ENCODE measurements around the gene NSUN2. TPM values are rescaled to one million over a fixed set of nuclear protein-coding genes. Genes with fewer than 3 reads are reported as not detected.

NSUN2 gene
- total RNA-seq, 1 donor from 2014 or later: 78.8 TPM

GRCh38 chr5:6631441-6631840 is 1.4 kb downstream of the NSUN2 start:
- Mint-ChIP-seq H3K4me1 (ENCODE audit: low read depth, unreplicated experiment) (peaks cover 14% of the 10 kb centered on the region), H3K4me3 (ENCODE audit: unreplicated experiment) (peak overlapping the region; percentile 98), H3K27me3 (ENCODE audit: low read depth, unreplicated experiment) (no peaks in the 10 kb centered on the region), H3K36me3 (ENCODE audit: low read depth, unreplicated experiment) (peaks cover 13% of the 10 kb centered on the region), H3K9me3 (ENCODE audit: unreplicated experiment) (no peaks in the 10 kb centered on the region), H3K27ac (ENCODE audit: unreplicated experiment) (peak overlapping the region; percentile 43)
- DNase-seq (ENCODE audit: low read depth): no peak
- Histone ChIP-seq H2AFZ (ENCODE audit: low read depth, low read length) (no peak overlapping the region), H3K9me3 (ENCODE audit: insufficient read depth, low read depth, low read length) (no peaks in the 10 kb centered on the region), H3K4me1 (ENCODE audit: insufficient read depth, low read length) (peaks cover 7% of the 10 kb centered on the region), H3K9ac (ENCODE audit: low read length) (peak overlapping the region; percentile 98), H4K20me1 (ENCODE audit: insufficient read depth, low read length) (peaks cover 77% of the 10 kb centered on the region), H3K27me3 (ENCODE audit: insufficient read depth, low read length) (no peaks in the 10 kb centered on the region), H3K36me3 (ENCODE audit: insufficient read depth, low read length) (peaks cover 32% of the 10 kb centered on the region), H3K27ac (ENCODE audit: low read depth, low read length) (no peak overlapping the region), H3K4me2 (ENCODE audit: low read length) (peak overlapping the region; percentile 98), H3K4me3 (ENCODE audit: insufficient read depth, low read depth, low read length) (peak overlapping the region; percentile 86), H3K79me2 (ENCODE audit: insufficient read depth, low read length) (peaks cover 92% of the 10 kb centered on the region)
- TF ChIP-seq CTCF (IDR thresholded peaks at IDR 0.05; ENCODE audit: insufficient read depth, low read depth, low read length) (no peak), EZH2 (IDR thresholded peaks at IDR 0.05; ENCODE audit: insufficient read depth, low read length) (no peak)
- no peak for FAIRE-seq

- H3K36me3 Mint-ChIP-seq (ENCODE audit: low read depth, unreplicated experiment): peaks cover 35% of the 10 kb centered on the region
- peaks cover 73% of the 10 kb centered on the region for H3K36me3 ChIP-seq (ENCODE audit: insufficient read depth, low read length)
- peaks cover 85% of the 10 kb centered on the region for H4K20me1 ChIP-seq (ENCODE audit: insufficient read depth, low read length)
Observed at GRCh38 chr5:6626508-6626907, 6.3 kb downstream of the NSUN2 start.

More at GRCh38 chr5:6626508-6626907, 6.3 kb downstream of the NSUN2 start:
- DNase-seq (ENCODE audit: low read depth) (no peak), FAIRE-seq (no peak)
- Histone ChIP-seq H3K9me3 (ENCODE audit: insufficient read depth, low read depth, low read length) (peaks cover 3% of the 10 kb centered on the region), H3K9ac (ENCODE audit: low read length) (no peak overlapping the region), H3K27me3 (ENCODE audit: insufficient read depth, low read length) (no peaks in the 10 kb centered on the region), H3K4me3 (ENCODE audit: insufficient read depth, low read depth, low read length) (no peak overlapping the region), H3K27ac (ENCODE audit: low read depth, low read length) (no peak overlapping the region), H3K79me2 (ENCODE audit: insufficient read depth, low read length) (peaks cover 96% of the 10 kb centered on the region), H3K4me1 (ENCODE audit: insufficient read depth, low read length) (peaks cover 2% of the 10 kb centered on the region), H3K4me2 (ENCODE audit: low read length) (no peak overlapping the region), H2AFZ (ENCODE audit: low read depth, low read length) (no peak overlapping the region)
- no peaks in the 10 kb centered on the region for H3K27me3 Mint-ChIP-seq (ENCODE audit: low read depth, unreplicated experiment)
- TF ChIP-seq EZH2 (IDR thresholded peaks at IDR 0.05; ENCODE audit: insufficient read depth, low read length) (no peak), CTCF (IDR thresholded peaks at IDR 0.05; ENCODE audit: insufficient read depth, low read depth, low read length) (no peak)
- H3K27ac Mint-ChIP-seq (ENCODE audit: unreplicated experiment): no peak overlapping the region
- H3K9me3 Mint-ChIP-seq (ENCODE audit: unreplicated experiment): no peaks in the 10 kb centered on the region
- H3K4me3 Mint-ChIP-seq (ENCODE audit: unreplicated experiment): no peak overlapping the region
- H3K4me1 Mint-ChIP-seq (ENCODE audit: low read depth, unreplicated experiment): peaks cover 15% of the 10 kb centered on the region
